Right lobe of liver (tissue), 6 donors: ENCODE results near the gene RBM33. TPM values are rescaled to one million over a fixed set of nuclear protein-coding genes. Genes with fewer than 3 reads are reported as not detected.
A peak's percentile ranks its signal among the peaks of the same experiment; 100 is the strongest.

Source experiments
- ATAC-seq, 4 donors: fragments of 200-7000 bp; cut with Tn5 transposase; one replicate each; pipeline ENCODE4 v1.9.1; 2020; ENCODE audit warnings: mild to moderate bottlenecking in 4 of 4, moderate library complexity in 4 of 4
- DNase-seq, 3 donors: peaks; one replicate each; pipeline ENCODE4 v3.0.0-alpha.2; 2020
- H3K27ac ChIP-seq, 3 donors: fragments of 200-600 bp; one replicate each; pipeline ENCODE4 v1.8.0; 2022
- H3K27me3 ChIP-seq, 2 donors: fragments of 200-600 bp; one replicate each; pipeline ENCODE4 v1.8.0; 2022
- H3K36me3 ChIP-seq, 4 donors: fragments of 200-600 bp; sonication (generic) in 1 of 4; one replicate each; pipeline versions ENCODE4 v1.5.1 to v1.8.0; 2017 to 2022; ENCODE audit warnings: control low read depth in 1 of 4
- H3K4me1 ChIP-seq, 4 donors: fragments of 200-600 bp; sonication (generic) in 1 of 4; one replicate each; pipeline versions ENCODE4 v1.5.1 to v1.8.0; 2017 to 2022; ENCODE audit warnings: control low read depth in 1 of 4
- H3K4me3 ChIP-seq, 3 donors: fragments of 200-600 bp; one replicate each; pipeline ENCODE4 v1.8.0; 2022
- H3K9me3 ChIP-seq, 4 donors: fragments of 200-600 bp; sonication (generic) in 1 of 4; one replicate each; pipeline versions ENCODE4 v1.5.1 to v1.8.0; 2017 to 2022; ENCODE audit warnings: control low read depth in 1 of 4
- POLR2A ChIP-seq: fragments of 450-650 bp; IDR thresholded peaks from one replicate; pipeline ENCODE4 v1.6.1; 2017; ENCODE audit warnings: antibody characterized with exemption, mild to moderate bottlenecking
- WGBS: methylation state at CpG from one replicate; pipeline ENCODE4 v1.1.6; 2018; ENCODE audit warnings: low coverage, low lambda C conversion rate; ENCODE audit not compliant: insufficient coverage; ENCODE audit errors: missing lambda C conversion rate; 5-methylcytosine and 5-hydroxymethylcytosine counted together
- intact Hi-C, 2 donors: fragments of 100-400 bp; cut with DNase I; formaldehyde crosslinking; loops; one replicate each; pipeline versions ENCODE4 v1.11.2 to v1.14.1; 2022
- total RNA-seq, 6 experiments: library from RNA; depleted of rRNA in 2 of 6; stranded (reverse); fragments of >200 nt in 2 of 6; fragmentation: NEBNext Ultra II Directional in 3 of 6; extraction: Animal tissue kit (Norgen Biotek cat#: 25700) in 3 of 6; gene quantifications; one replicate each; pipeline versions ENCODE4 v1.1.0 to v1.2.4, GENCODE V29; 2016 to 2023
- TF ChIP-seq, protein P1 (sequence below), 4 donors: fragments of 200-600 bp in 3 of 4; fragments of 450-650 bp in 1 of 4; IDR thresholded peaks; one replicate each; pipeline versions ENCODE4 v1.5.1 to v1.8.0; 2016 to 2022; ENCODE audit warnings: antibody characterized with exemption in 4 of 4, mild to moderate bottlenecking in 2 of 4
- donor health status: DM: no; HTN: yes; CAD: no.
- donor health status: DM: no; HTN: no; CAD: no.
- donor health status: DM: no; HTN: no; CAD: no.
- donor health status: DM: no; HTN: yes; CAD: no.
- donor health status: DM: no; HTN: yes; CAD: no.

Gene RBM33
- total RNA-seq, 6 experiments from 2014 or later: 24.9 to 55.1 (median 32.0) TPM

DNA sequence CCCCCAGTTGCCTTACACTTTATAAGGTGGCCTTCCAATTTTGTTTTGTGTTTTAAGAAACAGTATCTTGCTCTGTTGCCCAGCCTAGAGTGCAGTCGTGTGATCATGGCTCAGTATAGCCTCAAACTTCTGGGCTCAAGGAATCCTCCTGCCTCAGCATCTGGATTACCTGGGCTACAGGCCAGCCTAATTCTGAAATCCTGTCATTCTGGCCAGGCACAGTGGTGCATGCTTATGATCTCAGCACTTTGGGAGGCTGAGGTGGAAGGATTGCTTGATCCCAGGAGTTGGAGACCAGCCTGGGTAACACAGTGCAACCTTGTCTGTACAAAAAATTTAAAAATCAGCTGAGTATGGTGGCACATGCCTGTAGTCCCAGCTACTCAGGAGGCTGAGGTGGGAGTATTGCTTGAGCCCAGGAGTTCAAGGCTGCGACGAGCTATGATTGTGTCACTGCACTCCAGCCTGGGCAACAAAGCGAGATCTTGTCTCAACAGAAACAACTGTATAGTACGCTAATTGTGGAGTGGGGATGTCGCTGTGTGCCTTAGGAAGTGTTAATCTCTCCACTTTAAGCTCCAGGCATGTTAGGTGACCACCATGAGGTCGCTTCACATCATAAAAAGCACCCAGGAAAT, 24.7 kb upstream of the RBM33 start:
- Histone ChIP-seq H3K27me3 (no peaks in the 10 kb centered on the region), H3K9me3 (no peaks in the 10 kb centered on the region), H3K27ac (peak overlapping the region; percentile 75 to 92 (median 92)), H3K4me1 (peaks cover 0 to 29% (median 13%) of the 10 kb centered on the region in 4 donors), H3K36me3 (no peaks in the 10 kb centered on the region), H3K4me3 (no peak overlapping the region)
- intact Hi-C loops: no loop called here
- peak; percentile 1 to 53 (median 43) for ATAC-seq
- no peak for DNase-seq
- TF ChIP-seq, protein P1, sequence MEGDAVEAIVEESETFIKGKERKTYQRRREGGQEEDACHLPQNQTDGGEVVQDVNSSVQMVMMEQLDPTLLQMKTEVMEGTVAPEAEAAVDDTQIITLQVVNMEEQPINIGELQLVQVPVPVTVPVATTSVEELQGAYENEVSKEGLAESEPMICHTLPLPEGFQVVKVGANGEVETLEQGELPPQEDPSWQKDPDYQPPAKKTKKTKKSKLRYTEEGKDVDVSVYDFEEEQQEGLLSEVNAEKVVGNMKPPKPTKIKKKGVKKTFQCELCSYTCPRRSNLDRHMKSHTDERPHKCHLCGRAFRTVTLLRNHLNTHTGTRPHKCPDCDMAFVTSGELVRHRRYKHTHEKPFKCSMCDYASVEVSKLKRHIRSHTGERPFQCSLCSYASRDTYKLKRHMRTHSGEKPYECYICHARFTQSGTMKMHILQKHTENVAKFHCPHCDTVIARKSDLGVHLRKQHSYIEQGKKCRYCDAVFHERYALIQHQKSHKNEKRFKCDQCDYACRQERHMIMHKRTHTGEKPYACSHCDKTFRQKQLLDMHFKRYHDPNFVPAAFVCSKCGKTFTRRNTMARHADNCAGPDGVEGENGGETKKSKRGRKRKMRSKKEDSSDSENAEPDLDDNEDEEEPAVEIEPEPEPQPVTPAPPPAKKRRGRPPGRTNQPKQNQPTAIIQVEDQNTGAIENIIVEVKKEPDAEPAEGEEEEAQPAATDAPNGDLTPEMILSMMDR (IDR thresholded peaks at IDR 0.05): no peak
- no peak for TF ChIP-seq POLR2A
- 87% methylated on average over 5 of the region's 7 CpGs for WGBS

DNA sequence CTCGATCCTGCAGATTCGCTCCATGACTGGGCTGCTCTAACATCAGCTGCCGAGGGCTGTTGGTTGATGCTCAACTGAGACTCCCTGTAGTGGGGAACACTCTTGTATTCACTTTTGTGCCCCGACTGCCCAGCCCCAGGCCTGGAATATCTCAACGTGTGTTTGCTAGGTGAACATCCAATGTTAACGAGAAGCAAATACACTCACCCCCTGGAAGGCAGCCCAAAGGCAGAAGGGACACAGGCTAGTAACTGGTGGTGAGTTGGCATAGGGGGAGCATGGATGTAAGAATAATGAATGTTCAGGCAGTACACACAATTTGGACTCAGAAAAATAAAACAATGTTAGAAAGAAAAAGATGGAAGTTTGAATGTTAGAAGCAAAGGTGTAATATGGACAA, 24.0 kb upstream of the RBM33 start:
- WGBS: 58% methylated on average over 6 of the region's 6 CpGs
- intact Hi-C loops: no loop called here
- ATAC-seq: peak; percentile 7 to 55 (median 42)
- no peak for TF ChIP-seq POLR2A
- TF ChIP-seq, protein P1 (IDR thresholded peaks at IDR 0.05): no peak
- Histone ChIP-seq H3K27me3 (no peaks in the 10 kb centered on the region), H3K36me3 (no peaks in the 10 kb centered on the region), H3K4me3 (no peak overlapping the region), H3K9me3 (no peaks in the 10 kb centered on the region), H3K27ac (peak overlapping the region; percentile 75 to 92 (median 92)), H3K4me1 (peaks cover 0 to 29% (median 13%) of the 10 kb centered on the region in 4 donors)
- peak in 2 of 3 donors; percentile 58 to 72 for DNase-seq

DNA sequence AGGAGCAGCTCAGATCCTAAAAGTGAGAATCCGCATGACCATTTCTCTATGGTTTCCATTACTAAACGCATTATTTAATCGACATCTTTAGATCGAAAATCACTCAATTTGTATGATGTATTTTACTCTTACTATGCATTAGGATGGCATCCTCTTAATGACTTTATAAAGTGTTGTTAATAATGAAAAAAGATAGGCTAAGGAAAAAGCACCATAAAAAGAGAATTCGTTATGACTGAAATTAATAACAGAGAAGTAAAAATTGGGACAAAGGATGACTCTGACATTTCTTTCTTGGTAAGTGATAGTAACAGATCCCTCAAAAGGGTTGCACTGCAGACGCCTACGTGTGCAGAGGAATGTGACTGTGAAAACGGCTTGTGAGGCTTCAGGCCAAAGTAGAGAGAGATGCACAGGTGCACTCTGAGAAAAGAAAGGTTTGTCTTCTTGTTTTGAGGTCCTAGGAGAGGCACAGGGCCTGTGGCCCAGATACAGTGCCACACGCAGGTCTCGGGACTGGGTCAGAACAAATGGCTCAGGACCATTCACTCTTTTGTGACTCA, 23.0 kb upstream of the RBM33 start:
- intact Hi-C loops: no loop called here
- H3K36me3 ChIP-seq: no peaks in the 10 kb centered on the region
- no peak overlapping the region for H3K4me3 ChIP-seq
- DNase-seq (no peak), ATAC-seq (no peak)
- no peaks in the 10 kb centered on the region for H3K9me3 ChIP-seq
- TF ChIP-seq, protein P1 (IDR thresholded peaks at IDR 0.05): no peak
- no peak for TF ChIP-seq POLR2A
- peaks cover 0 to 29% (median 13%) of the 10 kb centered on the region in 4 donors for H3K4me1 ChIP-seq
- WGBS: 92% methylated on average over 9 of the region's 10 CpGs
- no peak overlapping the region for H3K27ac ChIP-seq
- no peaks in the 10 kb centered on the region for H3K27me3 ChIP-seq

DNA sequence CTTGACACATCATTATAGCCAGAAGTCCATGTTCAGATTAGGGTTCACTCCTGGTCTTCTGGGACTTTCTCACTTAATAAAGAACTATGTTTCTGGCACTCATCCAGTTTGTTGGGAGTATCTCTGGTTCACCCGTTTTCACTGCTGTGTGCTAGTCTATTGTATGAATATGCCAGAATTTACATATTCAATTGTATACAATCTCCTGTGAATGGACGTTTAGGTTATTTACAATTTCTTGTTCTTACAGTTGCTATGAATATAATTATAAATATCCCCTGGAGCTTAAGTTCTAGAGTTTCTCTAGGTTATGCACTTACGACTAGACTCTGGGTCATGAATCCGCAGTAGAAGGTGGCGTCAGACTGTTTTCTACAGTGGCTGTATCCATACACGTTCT, 20.0 kb upstream of the RBM33 start:
- ATAC-seq (no peak), DNase-seq (no peak)
- H3K4me1 ChIP-seq: peaks cover 0 to 16% (median 8%) of the 10 kb centered on the region in 4 donors
- H3K27ac ChIP-seq: no peak overlapping the region
- no peaks in the 10 kb centered on the region for H3K9me3 ChIP-seq
- WGBS: 79% methylated on average over 6 of the region's 6 CpGs
- H3K27me3 ChIP-seq: no peaks in the 10 kb centered on the region
- TF ChIP-seq, protein P1 (IDR thresholded peaks at IDR 0.05): no peak
- TF ChIP-seq POLR2A: no peak
- no peaks in the 10 kb centered on the region for H3K36me3 ChIP-seq
- no peak overlapping the region for H3K4me3 ChIP-seq
- intact Hi-C loops: no loop called here
